K562 (cell line): ENCODE results near the gene RHBG. TPM values are rescaled to one million over a fixed set of nuclear protein-coding genes. Genes with fewer than 3 reads are reported as not detected.

Experiments
- ATAC-seq: fragments of 200-7000 bp; cut with Tn5 transposase; 3 replicates; pipeline ENCODE4 v1.9.1; 2020; ENCODE audit warnings: moderate library complexity
- BruUV-seq: library from RNA; stranded (reverse); fragments of 400-500 nt; replicated peaks from 2 replicates; lab custom pipeline; 2021; lab: Mats Ljungman, UMichigan
- CTCF ChIA-PET: fragments of 300-600 bp; formaldehyde crosslinking; extraction: SDS; loops from one replicate; lab custom pipeline; 2021; ENCODE audit warnings: low intra/inter-chr PET ratio; lab: Yijun Ruan, JAX
- POLR2A ChIA-PET: fragments of 300-600, 350-650 bp; sonication (Branson Sonifier 250); formaldehyde crosslinking; extraction: SDS; loops from one replicate; lab custom pipeline; 2021; ENCODE audit warnings: antibody characterized with exemption, inconsistent platforms; lab: Yijun Ruan, JAX
- DNase-seq, 4 experiments: peaks; one replicate each; pipeline versions ENCODE4 v3.0.0 to v3.0.0-alpha.2; 2011 to 2018; ENCODE audit warnings: low spot score in 3 of 4, mixed read lengths in 3 of 4; ENCODE audit errors: extremely low read depth in 1 of 4
- FAIRE-seq: peaks from 2 replicates; lab custom pipeline; 2011; peaks lifted over from hg19 to GRCh38; lab: Jason Lieb, UNC
- H2AFZ ChIP-seq: 2 replicates; pipeline ENCODE4 v1.6.0; 2011; ENCODE audit warnings: low read depth, low read length, control low read depth, inconsistent platforms
- H3K27ac ChIP-seq: fragments of 200-600 bp; 3 replicates; pipeline ENCODE4 v1.8.0; 2011; ENCODE audit warnings: low read depth, mild to moderate bottlenecking, control low read depth, inconsistent platforms, low read length, moderate library complexity, mixed read lengths; ENCODE audit errors: extremely low read depth
- H3K27me3 ChIP-seq, 2 experiments: fragments of 300-600 bp in 1 of 2; 2 replicates in 1 of 2; 3 replicates in 1 of 2; pipeline versions ENCODE4 v1.6.0 to v1.8.0; 2011; ENCODE audit warnings: inconsistent platforms in 2 of 2, low read length in 2 of 2, mild to moderate bottlenecking in 1 of 2, mixed read lengths in 1 of 2, moderate library complexity in 1 of 2; ENCODE audit not compliant: control insufficient read depth in 2 of 2, insufficient read depth in 2 of 2
- H3K36me3 ChIP-seq: fragments of 300-600 bp; 3 replicates; pipeline ENCODE4 v1.8.0; 2011; ENCODE audit warnings: mild to moderate bottlenecking, low read length, inconsistent platforms; ENCODE audit not compliant: control insufficient read depth, insufficient read depth
- H3K4me1 ChIP-seq, 2 experiments: fragments of 200-600 bp in 1 of 2; replicated peaks in 1 of 2; 2 replicates in 1 of 2; 3 replicates in 1 of 2; pipeline versions ENCODE4 v1.5.1 to v1.8.0; 2011; ENCODE audit warnings: inconsistent platforms in 2 of 2, low read length in 2 of 2, mild to moderate bottlenecking in 1 of 2, mixed read lengths in 1 of 2, moderate library complexity in 1 of 2; ENCODE audit not compliant: control insufficient read depth in 2 of 2, insufficient read depth in 2 of 2
- H3K4me2 ChIP-seq: 2 replicates; pipeline ENCODE4 v1.6.1; 2011; ENCODE audit warnings: low read length, control low read depth, inconsistent platforms, mixed read lengths; ENCODE audit not compliant: insufficient read depth
- H3K4me3 ChIP-seq: fragments of 200-600 bp; sonication (generic), shearing (Covaris generic); 2 replicates; pipeline ENCODE4 v1.5.1; 2016; ENCODE audit warnings: control low read depth, inconsistent platforms
- H3K79me2 ChIP-seq: fragments of 200-600 bp; 3 replicates; pipeline ENCODE4 v1.8.0; 2011; ENCODE audit warnings: low read length, inconsistent platforms; ENCODE audit not compliant: control insufficient read depth, insufficient read depth
- H3K9ac ChIP-seq, 2 experiments: 2 replicates each; pipeline versions ENCODE4 v1.6.0 to v1.6.1; 2011; ENCODE audit warnings: low read depth in 2 of 2, low read length in 2 of 2, control low read depth in 1 of 2, inconsistent platforms in 1 of 2, mild to moderate bottlenecking in 1 of 2, mixed read lengths in 1 of 2; ENCODE audit not compliant: insufficient read depth in 1 of 2
- H3K9me1 ChIP-seq: one replicate; pipeline ENCODE4 v1.6.0; 2011; ENCODE audit warnings: inconsistent platforms, mild to moderate bottlenecking, low read length, moderate library complexity; ENCODE audit not compliant: control insufficient read depth, insufficient read depth
- H3K9me3 ChIP-seq: replicated peaks from 2 replicates; pipeline ENCODE4 v1.5.1; 2011; ENCODE audit warnings: low read depth, low read length, inconsistent platforms; ENCODE audit not compliant: control insufficient read depth, insufficient read depth
- H4K20me1 ChIP-seq: replicated peaks from 2 replicates; pipeline ENCODE4 v1.6.1; 2011; ENCODE audit warnings: low read length, inconsistent platforms, mixed read lengths; ENCODE audit not compliant: control insufficient read depth, insufficient read depth
- FOS ChIP-seq: IDR thresholded peaks from 3 replicates; pipeline ENCODE4 v1.6.1; 2011; ENCODE audit not compliant: insufficient read length; ENCODE audit errors: extremely low read depth
- POLR2A ChIP-seq: fragments of 450-650 bp; conservative IDR thresholded peaks from 2 replicates; pipeline ENCODE4 v1.6.1; 2016
- TSHZ1 ChIP-seq: fragments of 250-450 bp; sonication (Bioruptor Pico); IDR thresholded peaks from 2 replicates; pipeline ENCODE4 v1.4.0; 2020; ENCODE audit warnings: mild to moderate bottlenecking, moderate library complexity
- ZNF23 ChIP-seq: fragments of 250-450 bp; sonication (Bioruptor Pico); IDR thresholded peaks from 2 replicates; pipeline ENCODE4 v1.4.0; 2020; ENCODE audit warnings: mild to moderate bottlenecking
- WGBS: fragments of 100-300 bp; shearing (Covaris generic); methylation state at CpG from one replicate; pipeline ENCODE4 v1.1.6; 2016; ENCODE audit warnings: low coverage, mixed read lengths; ENCODE audit not compliant: insufficient coverage; ENCODE audit errors: missing lambda C conversion rate; 5-methylcytosine and 5-hydroxymethylcytosine counted together
- in situ Hi-C: fragments of 300-500 bp; cut with MboI; formaldehyde crosslinking; loops from 4 replicates; pipeline ENCODE4 v1.15.0; 2018; ENCODE audit warnings: inconsistent platforms, mixed read lengths
- intact Hi-C: fragments of 100-400 bp; cut with micrococcal nuclease; formaldehyde crosslinking; loops from 2 replicates; pipeline ENCODE4 v1.14.2; 2022
- polyA plus RNA-seq, 8 experiments: library from polyadenylated mRNA; depleted of rRNA in 4 of 8; stranded (reverse) in 5 of 8; unstranded in 3 of 8; fragments of >200 nt; fragmentation: Nextera tagmentation in 2 of 8; fragmentation: Illumina TruSeq in 1 of 8; extraction: Ambion mirVana in 2 of 8; extraction: Trizol in 1 of 8; gene quantifications; 2 replicates each; pipeline versions ENCODE4 v1.2.1 to v1.2.3, GENCODE V29; 2011 to 2014; ENCODE audit warnings: inconsistent platforms in 1 of 8, missing spikeins in 1 of 8
- total RNA-seq, 7 experiments: library from RNA; depleted of rRNA in 6 of 7; stranded (reverse); fragments of >200 nt in 6 of 7; fragmentation: Illumina TruSeq in 2 of 7; extraction: Trizol in 2 of 7; gene quantifications; 2 replicates each; pipeline versions ENCODE4 v1.2.1 to v1.2.3, GENCODE V29; 2011 to 2021; ENCODE audit warnings: low replicate concordance in 1 of 7

RHBG gene
- total and polyA plus RNA-seq, 9 of the 15 experiments (the other 6 are each of a cell fraction or from before 2014, with no cell fraction given) = not detected

- Histone ChIP-seq H3K4me1 (no peaks in the 10 kb centered on the region; a peak in 2 of 5 replicates), H2AFZ (no peak overlapping the region), H3K9me1 (no peaks in the 10 kb centered on the region), H3K27ac (no peak overlapping the region), H3K4me3 (no peak overlapping the region), H3K36me3 (no peaks in the 10 kb centered on the region), H3K27me3 (peaks cover 0 to 4% of the 10 kb centered on the region in 2 experiments; a peak in 1 of 5 replicates), H3K4me2 (no peak overlapping the region), H3K9me3 (no peaks in the 10 kb centered on the region), H4K20me1 (peaks cover 2% of the 10 kb centered on the region; the same call in 1 of the 2 replicates), H3K79me2 (peaks cover 12% of the 10 kb centered on the region), H3K9ac (no peak overlapping the region)
- peak; percentile 15 for FAIRE-seq
- no peak for ATAC-seq
- no TSS peak for BruUV-seq
- TF ChIP-seq ZNF23 (CRISPR knock-in tag) = no peak
- ChIA-PET CTCF (no interaction called here), POLR2A (interaction anchor here (0.7 to 1.7 kb wide), 4 partner anchors 19 to 139 kb away, joined by 3 to 5 read pairs (median 3); no protein-coding TSS in a partner anchor)
- no peak for DNase-seq
- in situ Hi-C loops = no loop called here
- intact Hi-C loops = no loop called here
- WGBS = 10% methylated on average over 1 of the region's 1 CpG
Observed at GRCh38 chr1:156342166-156342955, 26.6 kb upstream of the RHBG start.

DNA sequence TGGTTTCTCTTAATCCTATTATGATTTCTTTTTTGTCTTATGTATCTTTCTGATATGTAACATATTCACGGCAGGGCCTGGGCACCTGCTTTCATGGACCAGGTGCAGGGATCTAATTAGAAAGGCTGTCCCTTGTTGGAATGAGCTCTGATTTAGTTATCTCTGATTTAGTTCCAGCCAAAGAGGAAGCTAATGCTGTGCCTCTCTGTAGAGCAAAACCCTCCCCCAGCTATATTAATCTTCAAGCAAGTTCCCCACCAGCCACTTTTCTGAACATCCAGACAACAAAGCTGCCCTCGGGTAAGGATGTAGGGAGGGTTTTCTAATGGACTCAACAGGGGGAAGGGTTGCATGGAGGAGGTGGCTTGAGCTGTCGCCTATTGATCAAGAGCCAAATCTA, 24.6 kb upstream of the RHBG start:
- TF ChIP-seq POLR2A = no peak
- TF ChIP-seq FOS = no peak
- no peak for TF ChIP-seq TSHZ1 (CRISPR knock-in tag)
- H4K20me1 ChIP-seq = no peaks in the 10 kb centered on the region
- no peaks in the 10 kb centered on the region for H3K9me1 ChIP-seq
- no peaks in the 10 kb centered on the region; a peak in 1 of 5 replicates for H3K4me1 ChIP-seq
- FAIRE-seq (no peak), DNase-seq (no peak), ATAC-seq (no peak)
- no peak overlapping the region for H2AFZ ChIP-seq
- no peak overlapping the region for H3K4me3 ChIP-seq
- peaks cover 0 to 5% of the 10 kb centered on the region in 2 experiments; a peak in 1 of 5 replicates for H3K27me3 ChIP-seq
- H3K36me3 ChIP-seq = no peaks in the 10 kb centered on the region
- ChIA-PET POLR2A (interaction anchor here (1.2 kb wide), 1 partner anchor 62 kb away, joined by 3 read pairs; the partner anchor contains the start of gene SMG5), CTCF (no interaction called here)
- intact Hi-C loops (no loop called here), in situ Hi-C loops (no loop called here)
- H3K9me3 ChIP-seq = no peaks in the 10 kb centered on the region
- no TSS peak for BruUV-seq
- H3K27ac ChIP-seq = no peak overlapping the region
- H3K9ac ChIP-seq = no peak overlapping the region
- H3K4me2 ChIP-seq = no peak overlapping the region
- 30% methylated on average over 3 of the region's 3 CpGs for WGBS
- 0 out of 3 replicates have a peak, but pooled peaks cover under 1% of the 10 kb centered on the region for H3K79me2 ChIP-seq
